Measurements from ENCODE around the gene WDFY1. TPM values are rescaled to one million over a fixed set of nuclear protein-coding genes. Genes with fewer than 3 reads are reported as not detected.
A peak's percentile ranks its signal among the peaks of the same experiment; 100 is the strongest.
"Not testable (repeated sequence)": the region's sequence is repeated elsewhere in the genome, so short reads cannot be mapped to it uniquely, and the experiment has no call there.

WDFY1 gene
- total and polyA plus RNA-seq, 2 donors: 23.5 to 35.0 TPM

DNA sequence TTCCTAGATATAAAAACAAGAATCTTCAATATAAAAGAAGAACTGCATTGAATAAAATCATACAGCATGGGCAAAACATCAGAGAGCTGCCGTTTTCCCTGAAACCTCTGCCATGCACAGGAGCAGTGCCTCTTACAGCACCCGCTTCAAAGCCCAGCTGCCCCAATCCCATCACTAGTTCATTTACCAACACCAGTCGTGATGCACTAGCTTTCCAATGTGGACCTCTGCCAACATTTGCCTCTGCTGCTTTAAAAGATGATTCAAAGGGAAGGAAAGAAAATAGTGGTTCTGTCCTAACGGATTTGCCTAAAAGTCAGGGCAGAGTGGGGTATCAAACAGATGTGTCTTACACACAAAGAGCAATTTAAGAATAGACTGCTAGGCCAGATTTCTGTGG is 64.3 kb downstream of the WDFY1 start:
- H3K27me3 ChIP-seq (ENCODE audit: control insufficient read depth in 2 of 2, insufficient read depth in 1 of 2, low read length in 1 of 2): no peaks in the 10 kb centered on the region
- no peaks in the 10 kb centered on the region for H3K4me1 ChIP-seq (ENCODE audit: control insufficient read depth in 2 of 2, insufficient read depth in 2 of 2, low read length in 2 of 2)
- H3K27ac ChIP-seq (ENCODE audit: low read depth in 1 of 2, low read length in 1 of 2): no peak overlapping the region
- H3K4me3 ChIP-seq (ENCODE audit: low read length in 2 of 2): no peak overlapping the region
- 95% methylated on average over 4 of the region's 4 CpGs for WGBS
- DNase-seq (ENCODE audit: low read depth in 6 of 9, low spot score in 9 of 9): no peak
- H3K9me3 ChIP-seq (ENCODE audit: control insufficient read depth in 2 of 2, insufficient read depth in 1 of 2, low read length in 1 of 2): no peaks in the 10 kb centered on the region
- H3K36me3 ChIP-seq (ENCODE audit: control insufficient read depth in 2 of 2, insufficient read depth in 2 of 2, low read length in 1 of 2): peaks cover 11 to 29% of the 10 kb centered on the region in 2 donors

GRCh38 chr2:223877721-223878410 is 67.3 kb downstream of the WDFY1 start:
- no peaks in the 10 kb centered on the region for H3K27me3 ChIP-seq (ENCODE audit: control insufficient read depth in 2 of 2, insufficient read depth in 1 of 2, low read length in 1 of 2)
- no peak overlapping the region for H3K4me3 ChIP-seq (ENCODE audit: low read length in 2 of 2)
- no peaks in the 10 kb centered on the region for H3K4me1 ChIP-seq (ENCODE audit: control insufficient read depth in 2 of 2, insufficient read depth in 2 of 2, low read length in 2 of 2)
- no peak overlapping the region for H3K27ac ChIP-seq (ENCODE audit: low read depth in 1 of 2, low read length in 1 of 2)
- no peaks in the 10 kb centered on the region for H3K9me3 ChIP-seq (ENCODE audit: control insufficient read depth in 2 of 2, insufficient read depth in 1 of 2, low read length in 1 of 2)
- DNase-seq (ENCODE audit: low read depth in 6 of 9, low spot score in 9 of 9): no peak
- WGBS: 96% methylated on average over 6 of the region's 6 CpGs
- H3K36me3 ChIP-seq (ENCODE audit: control insufficient read depth in 2 of 2, insufficient read depth in 2 of 2, low read length in 1 of 2): peaks cover 11 to 26% of the 10 kb centered on the region in 2 donors

- Histone ChIP-seq H3K36me3 (ENCODE audit: control insufficient read depth in 2 of 2, insufficient read depth in 2 of 2, low read length in 1 of 2) (peaks cover 4 to 8% of the 10 kb centered on the region in 2 donors), H3K4me3 (ENCODE audit: low read length in 2 of 2) (no peak overlapping the region), H3K27ac (ENCODE audit: low read depth in 1 of 2, low read length in 1 of 2) (no peak overlapping the region), H3K4me1 (ENCODE audit: control insufficient read depth in 2 of 2, insufficient read depth in 2 of 2, low read length in 2 of 2) (no peaks in the 10 kb centered on the region), H3K27me3 (ENCODE audit: control insufficient read depth in 2 of 2, insufficient read depth in 1 of 2, low read length in 1 of 2) (no peaks in the 10 kb centered on the region), H3K9me3 (ENCODE audit: control insufficient read depth in 2 of 2, insufficient read depth in 1 of 2, low read length in 1 of 2) (no peaks in the 10 kb centered on the region)
- no peak for DNase-seq (ENCODE audit: low read depth in 6 of 9, low spot score in 9 of 9)
- 98% methylated on average over 3 of the region's 3 CpGs for WGBS
Observed at GRCh38 chr2:223873672-223874071, 71.5 kb downstream of the WDFY1 start.

DNA sequence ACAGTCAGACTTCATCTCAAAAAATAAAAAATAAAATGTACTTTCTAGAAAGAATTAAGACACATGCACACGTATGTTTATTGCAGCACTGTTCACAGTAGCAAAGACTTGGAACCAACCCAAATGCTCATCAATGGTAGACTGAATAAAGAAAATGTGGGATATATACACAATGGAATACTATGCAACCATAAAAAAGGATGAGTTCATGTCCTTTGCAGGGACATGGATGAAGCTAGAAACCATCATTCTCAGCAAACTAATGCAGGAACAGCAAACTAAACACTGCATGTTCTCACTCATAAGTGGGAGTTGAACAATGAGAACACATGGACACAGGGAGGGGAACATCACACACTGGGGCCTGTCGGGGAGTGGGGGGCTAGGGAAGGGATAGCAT is 72.4 kb downstream of the WDFY1 start:
- not testable (repeated sequence) for H3K27ac ChIP-seq (ENCODE audit: low read depth in 1 of 2, low read length in 1 of 2); H3K4me3 ChIP-seq (ENCODE audit: low read length in 2 of 2); DNase-seq (ENCODE audit: low read depth in 6 of 9, low spot score in 9 of 9); H3K4me1 ChIP-seq (ENCODE audit: control insufficient read depth in 2 of 2, insufficient read depth in 2 of 2, low read length in 2 of 2); H3K9me3 ChIP-seq (ENCODE audit: control insufficient read depth in 2 of 2, insufficient read depth in 1 of 2, low read length in 1 of 2); H3K27me3 ChIP-seq (ENCODE audit: control insufficient read depth in 2 of 2, insufficient read depth in 1 of 2, low read length in 1 of 2); H3K36me3 ChIP-seq (ENCODE audit: control insufficient read depth in 2 of 2, insufficient read depth in 2 of 2, low read length in 1 of 2)
- over 99% methylated on average over 2 of the region's 2 CpGs for WGBS

GRCh38 chr2:223871661-223872060 is 73.5 kb downstream of the WDFY1 start:
- H3K27me3 ChIP-seq (ENCODE audit: control insufficient read depth in 2 of 2, insufficient read depth in 1 of 2, low read length in 1 of 2); H3K36me3 ChIP-seq (ENCODE audit: control insufficient read depth in 2 of 2, insufficient read depth in 2 of 2, low read length in 1 of 2); H3K27ac ChIP-seq (ENCODE audit: low read depth in 1 of 2, low read length in 1 of 2); H3K9me3 ChIP-seq (ENCODE audit: control insufficient read depth in 2 of 2, insufficient read depth in 1 of 2, low read length in 1 of 2); H3K4me3 ChIP-seq (ENCODE audit: low read length in 2 of 2); H3K4me1 ChIP-seq (ENCODE audit: control insufficient read depth in 2 of 2, insufficient read depth in 2 of 2, low read length in 2 of 2); DNase-seq (ENCODE audit: low read depth in 6 of 9, low spot score in 9 of 9): not testable (repeated sequence)
- 97% methylated on average over 12 of the region's 12 CpGs for WGBS

DNA sequence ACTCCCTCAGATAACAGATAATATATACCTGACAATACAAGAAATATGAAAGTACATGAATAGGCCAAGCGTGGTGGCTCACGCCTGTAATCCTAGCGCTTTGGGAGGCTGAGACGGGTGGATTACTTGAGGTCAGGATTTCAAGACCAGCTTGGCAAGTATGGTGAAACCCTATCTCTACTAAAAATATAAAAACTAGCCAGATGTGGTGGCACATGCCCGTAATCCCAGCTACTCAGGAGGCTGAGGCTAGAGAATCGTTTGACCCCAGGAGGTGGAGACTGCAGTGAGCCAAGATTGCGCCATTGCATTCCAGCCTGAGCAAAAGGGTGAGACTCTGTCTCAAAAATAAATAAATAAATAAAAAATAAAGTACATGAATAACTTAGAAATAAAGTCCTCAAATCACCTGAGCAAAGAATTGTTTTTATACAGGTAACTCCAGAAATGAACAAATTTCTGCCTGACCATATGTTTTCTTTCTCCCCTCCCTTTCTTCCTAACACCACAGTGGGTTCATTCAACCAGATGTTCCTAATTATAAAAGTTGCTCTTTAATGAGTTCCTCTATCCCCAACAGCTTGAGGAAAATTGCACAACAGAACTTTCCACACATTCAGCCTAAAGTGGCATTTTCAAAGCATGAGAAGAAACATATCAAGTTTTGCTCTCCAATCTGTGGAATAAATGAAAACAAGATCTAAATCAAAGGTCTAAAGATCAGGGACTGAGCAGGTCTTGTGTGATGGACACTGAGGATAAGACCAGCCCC is 74.1 kb downstream of the WDFY1 start:
- Histone ChIP-seq H3K9me3 (ENCODE audit: control insufficient read depth in 2 of 2, insufficient read depth in 1 of 2, low read length in 1 of 2) (no peaks in the 10 kb centered on the region), H3K4me3 (ENCODE audit: low read length in 2 of 2) (no peak overlapping the region), H3K36me3 (ENCODE audit: control insufficient read depth in 2 of 2, insufficient read depth in 2 of 2, low read length in 1 of 2) (peaks cover 0 to 2% of the 10 kb centered on the region in 2 donors), H3K27ac (ENCODE audit: low read depth in 1 of 2, low read length in 1 of 2) (no peak overlapping the region), H3K27me3 (ENCODE audit: control insufficient read depth in 2 of 2, insufficient read depth in 1 of 2, low read length in 1 of 2) (no peaks in the 10 kb centered on the region), H3K4me1 (ENCODE audit: control insufficient read depth in 2 of 2, insufficient read depth in 2 of 2, low read length in 2 of 2) (no peaks in the 10 kb centered on the region)
- no peak for DNase-seq (ENCODE audit: low read depth in 6 of 9, low spot score in 9 of 9)
- WGBS: 96% methylated on average over 7 of the region's 7 CpGs

GRCh38 chr2:223868005-223868404 is 77.1 kb downstream of the WDFY1 start:
- no peaks in the 10 kb centered on the region for H3K27me3 ChIP-seq (ENCODE audit: control insufficient read depth in 2 of 2, insufficient read depth in 1 of 2, low read length in 1 of 2)
- H3K4me3 ChIP-seq (ENCODE audit: low read length in 2 of 2): no peak overlapping the region
- 22% methylated on average over 3 of the region's 3 CpGs for WGBS
- no peaks in the 10 kb centered on the region for H3K36me3 ChIP-seq (ENCODE audit: control insufficient read depth in 2 of 2, insufficient read depth in 2 of 2, low read length in 1 of 2)
- H3K9me3 ChIP-seq (ENCODE audit: control insufficient read depth in 2 of 2, insufficient read depth in 1 of 2, low read length in 1 of 2): no peaks in the 10 kb centered on the region
- H3K4me1 ChIP-seq (ENCODE audit: control insufficient read depth in 2 of 2, insufficient read depth in 2 of 2, low read length in 2 of 2): peaks cover 0 to 5% of the 10 kb centered on the region in 2 donors
- no peak overlapping the region for H3K27ac ChIP-seq (ENCODE audit: low read depth in 1 of 2, low read length in 1 of 2)
- DNase-seq (ENCODE audit: low read depth in 6 of 9, low spot score in 9 of 9): peak in 4 of 9 donors; percentile 17 to 58 (median 34)

DNA sequence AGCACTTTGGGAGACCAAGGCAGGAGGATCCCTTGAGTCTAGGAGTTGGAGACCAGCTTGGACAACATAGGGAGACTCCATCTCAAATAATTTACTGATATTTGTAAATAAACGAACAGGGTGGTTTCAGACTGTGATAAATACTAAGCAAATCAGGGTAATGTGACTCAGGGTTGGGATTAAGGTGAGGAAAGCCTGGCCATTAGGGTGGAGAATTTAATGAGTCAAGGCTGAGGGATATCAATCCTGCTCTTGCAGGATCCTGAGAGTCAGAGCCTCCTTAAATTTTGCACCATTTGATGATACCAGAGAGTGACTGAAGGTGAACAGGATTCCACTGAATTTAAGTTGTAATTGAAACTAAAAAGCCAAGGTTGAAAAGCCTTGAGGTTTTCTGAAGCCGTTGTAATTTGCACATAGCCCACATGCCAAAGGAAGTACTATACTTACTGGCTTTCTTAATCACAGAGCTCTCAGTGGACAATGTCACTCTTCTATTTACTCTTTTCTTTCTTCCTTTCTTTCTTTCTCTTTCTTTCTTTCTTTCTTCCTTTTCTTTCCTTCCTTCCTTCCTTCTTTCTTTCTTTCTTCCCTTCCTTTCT is 79.1 kb downstream of the WDFY1 start:
- H3K27ac ChIP-seq (ENCODE audit: low read depth in 1 of 2, low read length in 1 of 2): no peak overlapping the region
- H3K36me3 ChIP-seq (ENCODE audit: control insufficient read depth in 2 of 2, insufficient read depth in 2 of 2, low read length in 1 of 2): no peaks in the 10 kb centered on the region
- DNase-seq (ENCODE audit: low read depth in 6 of 9, low spot score in 9 of 9): no peak
- no peaks in the 10 kb centered on the region for H3K27me3 ChIP-seq (ENCODE audit: control insufficient read depth in 2 of 2, insufficient read depth in 1 of 2, low read length in 1 of 2)
- H3K4me3 ChIP-seq (ENCODE audit: low read length in 2 of 2): no peak overlapping the region
- no peaks in the 10 kb centered on the region for H3K9me3 ChIP-seq (ENCODE audit: control insufficient read depth in 2 of 2, insufficient read depth in 1 of 2, low read length in 1 of 2)
- H3K4me1 ChIP-seq (ENCODE audit: control insufficient read depth in 2 of 2, insufficient read depth in 2 of 2, low read length in 2 of 2): peaks cover 0 to 5% of the 10 kb centered on the region in 2 donors
- 55% methylated on average over 2 of the region's 2 CpGs for WGBS

DNA sequence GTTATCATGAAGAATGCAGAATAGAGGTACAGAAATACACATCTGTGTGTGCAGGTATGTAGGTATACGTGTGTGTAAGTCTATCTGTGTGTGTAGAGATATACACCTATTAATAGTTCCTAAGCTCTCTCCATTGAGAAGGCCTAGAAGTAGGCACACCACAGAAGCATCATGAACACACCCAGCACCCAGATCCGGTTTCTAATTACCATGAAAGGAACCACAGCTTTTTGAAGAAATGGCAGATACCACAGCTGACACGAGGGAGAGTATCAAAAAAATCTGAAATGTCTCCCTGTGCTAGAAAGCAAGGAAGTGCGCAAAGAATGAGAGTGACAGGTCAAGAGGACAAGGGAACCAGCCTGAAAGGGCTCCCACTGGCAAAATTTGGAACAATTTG is 80.0 kb downstream of the WDFY1 start:
- Histone ChIP-seq H3K9me3 (ENCODE audit: control insufficient read depth in 2 of 2, insufficient read depth in 1 of 2, low read length in 1 of 2) (no peaks in the 10 kb centered on the region), H3K27ac (ENCODE audit: low read depth in 1 of 2, low read length in 1 of 2) (no peak overlapping the region), H3K4me1 (ENCODE audit: control insufficient read depth in 2 of 2, insufficient read depth in 2 of 2, low read length in 2 of 2) (peaks cover 0 to 5% of the 10 kb centered on the region in 2 donors), H3K27me3 (ENCODE audit: control insufficient read depth in 2 of 2, insufficient read depth in 1 of 2, low read length in 1 of 2) (no peaks in the 10 kb centered on the region), H3K36me3 (ENCODE audit: control insufficient read depth in 2 of 2, insufficient read depth in 2 of 2, low read length in 1 of 2) (no peaks in the 10 kb centered on the region), H3K4me3 (ENCODE audit: low read length in 2 of 2) (no peak overlapping the region)
- DNase-seq (ENCODE audit: low read depth in 6 of 9, low spot score in 9 of 9): peak in 7 of 9 donors; percentile 12 to 69 (median 23)
- WGBS: 23% methylated on average over 4 of the region's 4 CpGs
